C1 segment of cervical spinal cord (tissue), 14 donors: Measurements from ENCODE around the gene PDSS1.
"Not testable (repeated sequence)": the region's sequence is repeated elsewhere in the genome, so short reads cannot be mapped to it uniquely, and the experiment has no call there.

ENCODE experiments used
- DNase-seq, 14 donors: peaks; one replicate each; lab custom pipeline; 2025; lab: John Stamatoyannopoulos, UW

Gene PDSS1, protein sequence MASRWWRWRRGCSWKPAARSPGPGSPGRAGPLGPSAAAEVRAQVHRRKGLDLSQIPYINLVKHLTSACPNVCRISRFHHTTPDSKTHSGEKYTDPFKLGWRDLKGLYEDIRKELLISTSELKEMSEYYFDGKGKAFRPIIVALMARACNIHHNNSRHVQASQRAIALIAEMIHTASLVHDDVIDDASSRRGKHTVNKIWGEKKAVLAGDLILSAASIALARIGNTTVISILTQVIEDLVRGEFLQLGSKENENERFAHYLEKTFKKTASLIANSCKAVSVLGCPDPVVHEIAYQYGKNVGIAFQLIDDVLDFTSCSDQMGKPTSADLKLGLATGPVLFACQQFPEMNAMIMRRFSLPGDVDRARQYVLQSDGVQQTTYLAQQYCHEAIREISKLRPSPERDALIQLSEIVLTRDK

DNA sequence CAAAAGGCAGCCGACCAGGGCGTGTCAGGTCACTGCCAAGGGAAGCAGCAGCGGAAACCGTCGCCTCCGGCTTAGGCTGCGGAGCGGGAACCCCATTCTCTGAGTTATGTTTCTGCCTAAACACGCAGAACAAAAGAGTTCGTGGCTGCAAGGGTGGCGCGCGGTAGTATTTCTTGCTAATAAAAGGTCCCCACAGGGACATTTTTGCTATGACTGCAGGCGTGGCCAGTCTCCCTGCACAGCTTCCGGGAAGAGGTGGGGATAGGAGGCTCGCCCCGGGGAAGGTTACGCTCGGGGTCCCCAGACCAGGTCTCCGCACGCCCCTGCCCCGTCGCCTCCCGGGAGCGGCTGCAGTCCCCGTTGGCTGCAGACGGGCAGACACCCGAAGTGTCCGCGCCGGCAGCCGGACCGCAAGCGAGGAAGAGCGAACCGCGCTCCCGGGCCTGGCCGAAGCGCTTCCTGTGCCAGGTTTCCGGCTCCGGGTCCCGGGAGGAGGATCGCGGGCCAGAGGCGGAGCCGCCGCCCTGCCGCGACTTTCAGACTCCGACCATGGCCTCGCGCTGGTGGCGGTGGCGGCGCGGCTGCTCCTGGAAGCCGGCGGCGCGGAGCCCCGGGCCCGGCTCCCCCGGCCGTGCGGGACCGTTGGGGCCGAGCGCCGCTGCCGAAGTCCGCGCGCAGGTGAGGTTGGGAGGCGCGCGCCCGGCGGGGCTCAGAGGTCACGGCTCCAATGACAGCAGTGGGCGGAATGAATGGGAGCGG lies at the start of gene PDSS1:
Gene PDSS1, plus strand, starts transcription at position 539 of the 759 bp plus-strand sequence. Its CDS starts 11 bp downstream, at position 550.
- peak; percentile 47 to 91 (median 81) for DNase-seq

DNA sequence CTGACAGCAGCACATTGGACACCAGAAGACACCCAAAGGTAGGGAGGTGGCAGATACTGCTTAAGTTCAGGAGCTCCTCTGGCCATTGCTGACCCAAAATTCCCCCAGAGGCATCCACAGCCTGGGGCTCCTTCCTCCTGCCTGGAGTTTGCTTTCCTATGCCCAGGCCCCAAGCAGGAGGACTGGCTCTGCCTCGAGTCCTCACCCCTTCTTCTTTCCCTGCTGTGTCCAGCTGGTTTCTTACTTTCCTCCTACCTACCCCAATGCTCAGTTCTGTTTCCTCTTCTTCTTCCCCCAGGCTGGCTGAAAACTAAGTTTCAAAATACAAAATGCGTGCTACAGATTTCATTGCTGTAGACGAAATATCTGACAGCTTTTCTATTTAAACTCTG lies 49.3 kb upstream of the PDSS1 start:
- DNase-seq = not testable (repeated sequence)

DNA sequence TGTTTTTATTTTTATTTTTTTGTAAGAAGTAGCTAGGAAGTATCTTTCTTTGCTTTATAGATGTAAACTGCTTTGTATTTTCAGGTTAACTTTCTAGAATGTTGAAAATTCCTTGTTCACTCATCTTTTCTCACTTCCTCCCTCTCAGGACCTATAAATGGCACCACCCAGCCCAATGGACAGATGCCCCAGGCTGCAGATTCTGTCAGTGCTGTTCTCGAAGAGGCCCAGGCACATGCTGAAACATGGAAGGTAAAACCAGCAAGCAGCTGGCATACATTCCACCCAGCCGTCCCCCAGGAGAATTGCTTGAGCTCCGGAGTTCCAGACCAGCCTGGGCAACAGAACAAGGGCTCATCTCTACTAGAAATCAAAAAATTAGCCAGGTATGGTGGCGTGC lies 47.1 kb upstream of the PDSS1 start:
- no peak for DNase-seq

DNA sequence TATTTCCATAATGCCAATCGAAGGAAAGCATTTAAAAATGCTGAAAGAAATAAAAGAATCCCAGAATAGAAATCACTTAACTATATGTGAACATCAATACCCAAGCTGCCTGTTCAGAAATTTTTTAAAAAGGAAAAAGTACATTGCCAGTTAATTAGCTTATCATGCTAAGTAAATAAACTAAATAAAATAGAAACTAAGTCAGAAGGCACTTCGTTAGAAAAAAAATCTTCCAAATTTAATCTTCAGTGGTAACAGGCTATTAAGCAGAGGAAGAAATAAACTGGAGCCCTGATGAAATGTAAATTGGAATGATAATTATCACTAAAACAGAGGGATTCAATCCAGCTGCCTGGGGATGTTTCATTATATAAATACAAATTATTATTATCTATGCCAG lies 46.0 kb upstream of the PDSS1 start:
- not testable (repeated sequence) for DNase-seq

DNA sequence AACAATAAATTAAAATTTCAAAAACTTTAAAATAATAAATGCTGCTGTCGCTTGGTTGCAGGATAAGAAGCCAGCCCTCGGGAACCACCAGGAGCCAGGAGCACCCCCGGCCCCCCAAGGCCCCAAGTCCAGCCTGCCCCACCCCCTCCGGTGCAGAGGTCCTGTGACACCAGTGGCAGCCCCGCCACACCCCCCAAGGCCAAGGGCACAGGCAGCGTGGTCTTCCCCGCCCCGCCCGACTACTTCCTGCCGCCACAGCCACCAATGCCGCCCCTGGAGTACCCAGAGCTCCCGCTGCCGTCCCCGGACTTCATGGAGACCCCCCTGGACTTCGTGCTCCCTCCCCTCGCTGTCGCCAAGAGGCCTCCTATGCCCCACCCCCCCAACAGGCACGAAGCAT lies 44.5 kb upstream of the PDSS1 start:
- no peak for DNase-seq

DNA sequence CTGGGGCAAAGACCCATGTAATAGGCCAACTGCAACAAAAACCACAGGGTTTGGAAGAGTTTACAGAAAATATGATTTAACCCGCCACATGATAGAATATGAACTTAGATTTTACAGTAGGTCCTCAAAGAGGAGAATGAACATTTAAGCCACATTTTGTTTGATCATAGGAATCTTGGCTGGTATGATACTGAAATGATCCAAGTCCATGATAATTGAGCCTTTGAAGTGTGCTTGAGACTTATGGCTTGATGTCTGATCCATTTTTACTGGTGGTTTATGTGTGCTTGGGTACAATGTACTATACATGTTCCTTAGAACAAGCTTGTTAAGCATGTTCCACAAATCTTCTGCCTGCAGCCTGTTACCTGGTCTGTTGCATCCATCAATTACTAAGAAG lies 41.8 kb upstream of the PDSS1 start:
- no peak for DNase-seq

DNA sequence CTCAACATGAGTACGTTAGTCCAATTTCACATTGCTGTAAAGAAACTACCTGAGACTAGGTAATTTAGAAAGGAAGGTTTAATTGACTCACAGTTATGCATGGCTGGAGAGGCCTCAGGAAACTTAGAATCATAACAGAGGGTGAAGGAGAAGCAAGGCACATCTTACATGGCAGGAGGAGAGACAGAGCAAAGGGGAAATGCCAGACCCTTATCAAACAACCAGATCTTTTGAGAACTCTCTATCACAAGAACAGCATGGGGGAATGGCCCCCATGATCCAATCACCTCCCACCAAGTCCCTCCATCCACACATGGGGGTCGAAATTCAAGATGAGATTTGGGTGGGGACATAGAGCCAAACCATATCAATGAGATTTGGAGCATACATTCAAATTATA lies 34.6 kb upstream of the PDSS1 start:
- no peak for DNase-seq

DNA sequence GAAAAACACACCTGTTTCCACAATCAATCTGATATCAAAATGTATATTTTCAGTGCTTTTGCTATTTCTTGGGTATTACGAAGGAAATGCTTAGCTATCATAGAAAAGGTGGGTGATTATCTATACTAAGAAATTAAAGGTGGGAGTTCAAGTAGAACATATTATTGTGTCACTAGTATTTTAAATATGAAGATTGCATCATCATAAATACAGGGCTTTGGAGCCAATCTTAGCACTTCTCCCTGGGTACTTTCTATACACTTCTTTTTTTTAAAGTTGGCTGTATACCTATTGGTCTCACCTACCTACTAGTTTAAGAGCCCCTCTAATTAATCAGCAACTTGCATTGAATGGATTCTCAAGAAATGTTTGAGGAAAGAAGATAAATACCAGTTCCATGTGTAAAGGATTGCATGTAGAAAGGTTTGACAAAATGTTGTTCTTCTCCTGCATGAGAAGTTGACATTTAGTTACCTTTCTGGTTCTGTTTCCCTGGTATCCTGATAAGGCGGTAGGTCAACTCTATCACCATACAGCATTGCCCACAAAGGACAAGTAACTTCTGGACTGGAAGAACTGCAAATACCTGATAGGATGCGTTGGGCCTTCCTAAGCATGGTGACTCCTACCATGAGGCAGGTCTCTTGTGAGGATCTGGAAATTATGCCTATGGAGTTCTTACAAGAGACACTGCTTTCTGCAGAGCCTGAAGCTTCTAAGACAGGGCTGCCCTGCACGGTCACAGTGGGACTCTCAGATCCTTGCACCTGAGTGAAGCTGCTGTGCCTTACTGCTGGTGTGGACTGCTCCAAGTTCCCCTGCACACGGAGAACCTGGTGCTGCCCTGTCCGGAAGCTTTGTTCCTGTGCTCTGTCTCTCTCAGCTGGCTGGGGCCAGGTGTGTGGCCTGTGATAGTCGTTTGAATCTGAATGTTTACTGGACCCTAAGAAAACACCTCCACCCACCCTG lies 32.1 kb upstream of the PDSS1 start:
- no peak for DNase-seq

DNA sequence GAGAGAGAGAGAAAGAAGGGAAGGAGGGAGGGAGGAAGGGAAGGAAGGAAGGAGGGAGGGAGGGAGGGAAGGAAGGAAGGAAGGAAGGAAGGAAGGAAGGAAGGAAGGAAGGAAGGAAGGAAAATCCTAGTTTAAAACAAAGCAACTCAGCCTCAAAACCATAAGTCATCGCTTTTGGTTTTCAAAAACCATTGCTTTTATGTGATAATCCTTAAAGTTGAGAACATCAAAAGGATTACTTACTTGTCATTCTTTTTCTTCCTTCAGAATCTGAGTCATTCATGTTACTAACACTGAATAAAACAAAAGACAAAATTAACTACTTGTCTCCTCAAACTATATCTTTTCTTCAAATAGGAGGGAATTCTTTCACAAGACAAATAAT lies 21.6 kb upstream of the PDSS1 start:
- DNase-seq = no peak

DNA sequence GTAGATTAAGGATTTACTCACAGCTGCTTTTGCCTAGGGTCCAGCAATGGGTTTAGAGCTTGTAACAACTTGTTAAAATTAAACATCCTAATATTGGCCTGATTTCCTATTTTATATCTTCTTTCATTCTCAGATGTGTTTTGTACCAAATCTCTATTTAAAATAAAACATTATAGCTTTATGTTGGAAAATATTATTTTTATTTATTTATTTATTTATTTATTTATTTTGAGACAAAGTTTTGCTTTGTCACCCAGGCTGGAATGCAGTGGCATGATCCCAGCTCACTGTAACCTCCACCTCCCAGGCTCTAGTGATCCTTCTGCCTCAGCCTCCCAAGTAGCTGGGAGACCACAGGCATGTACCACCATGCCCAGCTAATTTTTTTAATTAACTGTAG lies 17.9 kb upstream of the PDSS1 start:
- DNase-seq = no peak

DNA sequence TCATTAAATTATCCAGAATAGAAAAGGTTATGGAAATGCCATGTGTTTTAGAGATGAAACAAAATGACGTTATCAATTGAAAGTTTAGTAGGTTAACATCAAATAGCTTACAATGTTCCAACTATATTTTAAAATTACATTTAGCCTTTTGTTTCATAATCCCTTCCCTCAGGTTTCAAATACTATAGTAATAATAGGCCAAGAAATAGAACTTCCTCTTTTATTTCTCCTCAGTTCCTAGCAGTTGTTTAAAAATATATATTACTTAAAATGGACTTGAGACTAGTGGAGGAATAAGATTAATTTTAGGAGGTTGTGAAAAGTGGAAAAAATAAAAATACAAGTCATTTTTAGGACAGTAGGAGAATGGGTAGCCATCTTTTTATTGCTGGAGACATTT lies 16.4 kb upstream of the PDSS1 start:
- DNase-seq = no peak

DNA sequence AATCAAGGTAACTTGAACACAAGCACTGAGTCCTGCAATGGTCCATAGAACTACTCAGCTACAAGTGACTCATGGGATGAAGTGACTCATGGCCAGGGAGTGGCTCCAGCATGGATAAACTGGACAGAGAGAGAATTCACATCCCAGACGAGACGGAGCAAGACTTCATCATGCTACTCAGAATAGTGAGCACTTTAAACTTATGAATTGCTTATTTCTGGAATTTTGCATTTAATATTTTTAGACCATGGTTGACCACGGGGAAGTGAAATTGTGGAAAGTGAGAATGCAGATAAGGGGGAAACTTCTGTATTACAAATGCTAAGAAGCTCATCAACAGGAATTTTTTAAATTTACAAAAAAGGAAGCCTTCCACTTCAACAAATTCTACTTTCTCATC lies 15.5 kb upstream of the PDSS1 start:
- DNase-seq = not testable (repeated sequence)

DNA sequence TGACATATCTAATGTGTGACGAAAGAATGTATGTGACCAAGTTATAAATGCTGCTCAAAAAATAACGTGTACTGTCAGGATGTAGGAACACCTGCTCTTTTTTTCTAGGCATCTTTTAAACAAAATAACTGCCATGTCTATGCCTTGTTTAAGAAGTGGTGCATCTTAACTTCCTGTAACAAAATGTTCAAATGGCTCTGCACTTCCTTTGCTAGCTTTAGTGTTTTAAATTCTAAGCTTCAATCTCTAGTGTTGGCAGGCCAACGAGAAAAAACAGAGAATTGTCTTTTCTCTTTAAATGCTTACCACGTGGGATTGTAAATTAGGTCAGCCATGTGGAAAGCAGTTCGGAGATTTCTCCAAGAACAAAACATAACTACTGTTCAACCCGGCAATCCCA lies 14.6 kb upstream of the PDSS1 start:
- no peak for DNase-seq

DNA sequence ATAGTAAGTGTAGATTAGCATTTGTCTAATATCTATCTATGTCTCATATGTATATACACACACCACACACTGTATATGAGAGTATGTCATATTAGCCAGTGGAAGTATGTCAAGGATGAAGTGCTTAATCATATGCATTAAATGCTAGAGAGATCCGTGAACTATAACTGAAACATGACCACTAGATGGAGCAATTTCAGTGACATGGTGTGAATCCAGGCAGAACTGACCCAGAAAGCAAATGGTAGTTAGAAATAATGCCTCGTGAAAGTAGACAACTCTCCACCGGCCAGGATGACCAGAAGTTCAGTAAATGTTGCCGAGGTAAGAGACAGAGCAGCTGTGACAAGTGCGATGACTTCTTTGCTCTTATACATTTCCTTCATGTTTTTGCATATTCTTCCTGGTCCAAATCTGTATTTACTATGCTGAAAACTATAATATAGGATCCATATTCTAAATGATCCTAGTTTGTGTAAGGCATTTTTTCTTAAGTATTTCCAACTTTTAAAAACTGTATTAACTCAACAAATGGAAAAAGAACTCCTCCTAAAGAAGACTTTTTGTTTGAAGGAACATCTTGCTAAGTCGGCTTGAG lies 12.7 kb upstream of the PDSS1 start:
- DNase-seq = peak in 3 of 14 donors; percentile 2 to 4 (median 4)

DNA sequence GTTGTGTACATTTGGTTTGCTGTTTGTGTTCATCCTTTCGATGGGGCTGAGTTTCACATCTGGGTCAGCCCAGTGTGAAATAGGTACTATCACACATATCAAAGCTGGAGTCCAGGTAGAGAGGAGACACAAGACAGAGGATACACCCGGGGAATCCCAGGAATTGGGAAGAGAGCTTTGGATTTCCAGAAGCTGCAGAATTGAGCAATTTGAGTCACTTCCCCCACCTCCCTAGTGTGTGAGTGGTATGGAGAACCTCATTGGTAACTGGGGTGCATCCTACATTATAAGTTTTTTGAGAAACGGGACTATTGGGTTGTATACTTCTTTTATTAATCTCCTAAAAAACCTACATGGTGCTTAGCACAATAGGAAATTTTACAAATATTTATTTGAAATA lies 12.1 kb upstream of the PDSS1 start:
- no peak for DNase-seq

DNA sequence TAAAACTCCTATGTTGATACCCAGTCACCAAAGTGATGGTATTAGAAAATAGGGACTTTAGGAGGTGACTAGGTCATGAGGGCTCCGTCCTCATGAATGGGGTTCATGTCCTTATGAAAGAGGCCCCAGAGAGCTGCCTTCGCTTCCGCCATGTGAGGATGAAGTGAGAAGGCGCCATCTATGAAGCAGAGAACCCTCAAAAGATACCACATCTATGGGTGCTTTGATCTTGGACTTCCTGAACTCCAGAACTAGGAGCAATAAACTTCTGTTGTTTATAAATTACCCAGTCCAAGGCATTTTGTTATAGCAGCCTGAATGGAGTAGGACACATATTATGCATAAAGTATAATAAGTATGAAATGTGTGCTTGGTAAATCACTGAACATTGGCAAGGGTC lies 8.1 kb upstream of the PDSS1 start:
- no peak for DNase-seq

DNA sequence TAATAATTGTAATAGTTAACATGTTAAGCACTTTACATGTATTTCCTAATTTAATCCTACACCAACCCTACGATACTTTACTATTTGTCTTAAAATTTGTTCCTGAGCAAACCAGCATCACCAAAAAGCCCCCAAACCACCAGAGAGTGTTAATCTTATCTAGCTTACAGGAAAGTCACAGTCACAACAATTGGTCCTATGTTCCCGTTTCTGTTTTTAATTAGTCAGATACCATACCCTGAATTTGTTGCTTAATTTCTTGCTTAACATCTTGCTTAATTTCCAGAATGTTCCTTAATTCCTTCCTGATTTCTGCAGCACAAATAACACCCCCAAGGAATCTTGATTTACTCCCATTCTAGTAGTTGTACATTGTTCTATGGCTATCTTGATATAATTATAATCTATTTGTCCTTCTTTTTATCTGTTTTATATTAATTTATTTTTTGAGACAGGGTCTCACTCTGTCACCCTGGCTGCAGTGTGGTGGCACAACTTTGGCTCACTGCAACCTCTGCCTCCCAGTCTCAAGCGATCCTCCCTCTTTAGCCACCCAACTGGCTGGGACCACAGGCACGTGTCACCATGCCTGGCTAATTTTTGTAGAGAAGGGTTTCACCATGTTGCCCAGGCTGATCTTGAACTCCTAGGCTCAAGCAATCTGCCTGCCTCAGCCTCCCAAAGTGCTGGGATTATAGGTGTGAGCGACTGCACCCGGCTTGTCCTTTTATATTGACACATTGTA lies 6.6 kb upstream of the PDSS1 start:
- DNase-seq = no peak

DNA sequence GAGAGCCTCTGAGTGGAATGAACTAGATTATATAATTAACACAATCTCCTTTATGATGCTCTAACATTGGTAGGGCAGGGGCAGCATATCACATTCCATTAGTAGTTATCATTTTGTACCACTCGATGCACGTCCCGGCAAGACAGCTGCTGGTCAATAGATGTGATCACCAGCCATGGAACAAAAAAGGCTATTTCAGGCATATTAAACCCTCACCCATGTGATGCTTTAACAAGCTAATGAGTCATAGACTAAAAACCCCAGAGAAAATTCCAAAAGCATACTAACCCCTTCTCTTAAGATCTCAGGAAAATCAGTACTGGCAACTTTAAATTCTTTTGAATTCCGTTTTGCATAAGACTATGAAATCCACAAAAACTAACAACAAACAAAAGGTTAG lies 3.0 kb upstream of the PDSS1 start:
- not testable (repeated sequence) for DNase-seq

DNA sequence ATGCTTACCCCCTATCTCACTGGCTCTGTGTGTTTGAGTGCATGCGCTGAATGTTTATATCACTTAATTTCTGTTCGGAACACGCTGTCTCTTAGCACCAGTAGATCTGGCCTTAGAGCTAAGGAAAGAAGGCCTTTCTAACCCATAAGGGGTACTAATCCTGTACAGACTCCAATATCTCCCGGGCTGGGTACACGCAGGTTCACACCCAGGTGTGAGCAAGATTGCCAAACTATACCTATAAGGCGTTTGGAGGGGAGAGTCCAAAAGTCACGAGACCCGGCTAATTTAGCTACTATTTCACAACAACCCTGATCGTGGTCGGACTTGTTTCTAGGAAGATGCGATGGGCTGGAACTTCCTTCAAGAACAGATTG lies 727 bp upstream of the PDSS1 start:
- DNase-seq = no peak

DNA sequence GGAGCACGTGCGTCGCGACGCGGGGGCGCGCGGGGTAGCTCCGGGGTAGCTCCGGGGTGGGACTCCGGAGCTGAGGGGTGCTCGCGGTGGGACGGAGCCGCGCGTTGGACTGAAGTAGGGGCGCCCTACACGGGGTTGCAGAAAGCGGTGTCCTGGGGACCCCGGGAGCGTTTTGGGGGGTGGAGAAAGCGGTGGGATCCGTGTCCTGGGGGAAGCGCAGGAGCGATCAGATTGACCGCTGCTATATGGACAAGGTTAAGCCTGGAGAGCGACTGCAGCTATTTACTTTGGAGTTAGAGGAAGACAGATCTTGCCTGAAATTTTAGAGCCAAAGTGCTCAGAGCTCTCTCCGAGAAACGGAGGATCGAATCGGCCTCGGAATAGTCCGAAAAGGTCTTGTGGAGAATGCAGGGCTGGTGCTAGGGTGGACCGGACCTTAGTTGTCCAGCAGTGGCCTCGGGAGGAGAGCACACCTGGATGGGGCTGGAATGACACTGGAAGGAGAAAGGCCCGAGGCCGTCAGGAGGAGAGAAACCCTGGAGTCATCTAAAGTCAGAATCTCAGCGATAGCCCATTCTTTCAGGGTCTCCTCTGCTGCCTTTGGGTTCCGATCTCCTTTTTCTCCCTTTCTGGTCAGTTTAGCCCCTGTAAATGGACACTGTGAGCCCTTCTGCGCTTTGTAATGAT lies 564 bp downstream of the PDSS1 start:
- DNase-seq = no peak
